CD4-positive, alpha-beta T cell treated with Interleukin-2 at 100 ng/mL for 4 hours (primary cell): ENCODE measurements around the gene LPCAT2.

ENCODE experiments used
- DNase-seq: peaks from one replicate; pipeline ENCODE4 v3.0.0-alpha.2; 2020; ENCODE audit warnings: low spot score

The LPCAT2 gene, protein sequence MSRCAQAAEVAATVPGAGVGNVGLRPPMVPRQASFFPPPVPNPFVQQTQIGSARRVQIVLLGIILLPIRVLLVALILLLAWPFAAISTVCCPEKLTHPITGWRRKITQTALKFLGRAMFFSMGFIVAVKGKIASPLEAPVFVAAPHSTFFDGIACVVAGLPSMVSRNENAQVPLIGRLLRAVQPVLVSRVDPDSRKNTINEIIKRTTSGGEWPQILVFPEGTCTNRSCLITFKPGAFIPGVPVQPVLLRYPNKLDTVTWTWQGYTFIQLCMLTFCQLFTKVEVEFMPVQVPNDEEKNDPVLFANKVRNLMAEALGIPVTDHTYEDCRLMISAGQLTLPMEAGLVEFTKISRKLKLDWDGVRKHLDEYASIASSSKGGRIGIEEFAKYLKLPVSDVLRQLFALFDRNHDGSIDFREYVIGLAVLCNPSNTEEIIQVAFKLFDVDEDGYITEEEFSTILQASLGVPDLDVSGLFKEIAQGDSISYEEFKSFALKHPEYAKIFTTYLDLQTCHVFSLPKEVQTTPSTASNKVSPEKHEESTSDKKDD

DNA sequence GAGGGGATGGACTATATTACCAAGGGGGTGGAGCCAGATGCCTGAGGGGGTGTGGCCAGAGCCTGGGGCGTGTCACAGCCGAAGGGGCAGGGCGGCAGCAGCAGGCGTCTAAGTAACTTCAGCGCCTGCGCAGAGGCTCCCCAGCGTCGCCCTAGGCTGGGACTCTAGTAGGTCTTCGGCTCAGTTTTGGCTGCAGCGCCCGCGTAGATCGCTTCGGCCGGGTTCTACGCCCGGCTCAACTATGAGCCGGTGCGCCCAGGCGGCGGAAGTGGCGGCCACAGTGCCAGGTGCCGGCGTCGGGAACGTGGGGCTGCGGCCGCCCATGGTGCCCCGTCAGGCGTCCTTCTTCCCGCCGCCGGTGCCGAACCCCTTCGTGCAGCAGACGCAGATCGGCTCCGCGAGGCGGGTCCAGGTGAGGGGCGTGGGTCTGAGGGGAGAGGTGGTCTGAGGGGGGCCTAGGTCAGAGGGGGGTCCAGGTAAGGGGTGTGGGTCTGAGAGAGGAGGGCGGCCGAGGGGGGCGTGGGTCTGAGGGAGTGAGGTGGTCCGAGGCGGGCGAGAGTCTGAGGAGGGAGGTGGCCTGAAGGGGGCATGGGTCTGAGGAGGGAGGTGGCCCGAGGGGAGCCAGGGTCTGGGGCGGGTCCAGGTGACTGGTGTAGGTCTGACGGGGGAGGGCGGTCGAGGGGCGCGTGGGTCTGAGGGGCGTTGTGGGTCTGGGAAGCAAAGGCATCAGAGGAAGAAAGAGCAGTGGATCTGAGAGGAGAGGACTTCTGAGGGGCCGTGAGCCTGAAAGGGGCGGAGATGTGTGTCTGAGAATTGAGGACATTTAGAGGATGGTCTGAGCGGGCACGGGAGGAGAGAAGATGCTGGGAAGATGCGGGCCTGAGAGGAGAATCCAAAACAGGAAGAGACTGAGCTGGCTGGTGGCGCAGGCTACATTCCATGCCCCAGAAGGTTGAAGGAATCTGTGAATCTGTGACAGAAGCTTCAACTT, at the start of gene LPCAT2:
TSS of gene LPCAT2 (plus strand) at position 132 of the 991 bp plus-strand sequence. CDS start at position 242, 110 bp downstream.
- peak; percentile 10 for DNase-seq

DNA sequence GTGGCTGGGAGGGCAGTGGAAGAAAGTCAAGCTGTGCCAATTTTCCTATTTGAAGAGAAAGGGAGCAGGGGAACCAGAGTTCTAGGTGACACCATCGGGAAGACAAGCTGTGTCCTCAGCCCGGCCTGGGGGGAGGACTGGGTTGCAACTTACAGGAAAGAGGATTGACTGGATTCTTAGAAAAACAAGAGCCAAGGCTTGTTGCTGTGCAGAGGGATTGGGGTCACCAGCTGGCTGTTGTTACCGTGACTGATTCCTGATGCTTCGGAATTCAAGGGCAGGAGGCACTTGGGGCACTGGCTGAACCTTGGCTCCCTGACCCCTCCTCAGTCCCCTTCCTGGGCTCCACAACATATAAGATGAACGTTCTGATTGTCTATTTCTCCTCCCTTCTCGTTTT, 46.6 kb upstream of the LPCAT2 start:
- DNase-seq: no peak

DNA sequence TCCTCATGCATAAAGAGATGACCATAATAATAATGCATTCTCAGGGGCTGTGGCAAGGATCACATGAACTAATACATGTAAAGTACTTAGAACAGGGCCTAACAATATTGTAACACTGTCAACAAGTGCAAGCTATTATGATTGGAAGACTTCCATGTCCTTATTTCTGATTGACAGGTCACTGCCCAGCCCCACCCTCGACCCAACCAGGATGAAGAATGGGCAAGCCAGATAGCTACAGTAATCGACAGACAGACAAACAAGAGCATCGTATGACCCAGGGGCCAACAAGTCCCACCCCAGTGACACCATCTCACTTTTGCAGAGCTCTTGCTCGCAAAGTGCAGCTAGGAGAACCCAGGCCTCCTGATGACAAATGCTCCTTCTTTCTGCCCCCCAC, 44.5 kb upstream of the LPCAT2 start:
- DNase-seq: no peak

DNA sequence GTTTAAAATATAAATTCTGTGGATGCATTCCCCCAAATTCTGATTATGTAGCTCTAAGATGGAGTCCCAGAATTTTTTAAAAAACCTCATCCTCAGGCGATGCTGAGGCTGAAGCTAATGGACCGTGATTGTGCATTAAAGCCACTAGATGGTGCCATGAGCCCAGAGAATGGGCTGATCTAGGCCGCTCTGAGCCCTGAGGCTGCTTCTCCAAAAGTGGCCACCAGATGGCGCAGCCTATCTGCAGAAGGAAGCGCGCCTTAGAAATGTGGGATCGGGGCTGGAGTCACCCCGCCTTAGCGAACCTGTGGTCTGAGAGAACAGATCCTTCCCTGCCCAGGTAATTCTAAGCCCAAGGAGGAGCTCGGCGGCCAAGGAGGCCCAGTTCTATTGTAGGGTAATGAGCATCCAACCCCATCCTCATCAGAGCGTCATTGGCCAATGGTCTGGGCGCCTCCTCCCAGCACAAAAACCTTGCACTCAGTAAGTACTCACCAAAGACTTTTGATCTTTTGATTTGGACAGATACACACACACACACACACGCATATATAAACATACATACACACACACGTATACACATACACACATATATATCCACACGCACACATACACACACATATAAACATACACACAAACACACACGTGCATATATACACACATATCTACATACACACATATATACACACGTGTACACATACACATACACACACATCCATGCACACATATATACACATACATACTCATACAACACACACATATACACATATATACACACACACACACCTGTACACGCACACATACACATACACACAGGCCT, 43.6 kb upstream of the LPCAT2 start:
- DNase-seq: peak; percentile 81

DNA sequence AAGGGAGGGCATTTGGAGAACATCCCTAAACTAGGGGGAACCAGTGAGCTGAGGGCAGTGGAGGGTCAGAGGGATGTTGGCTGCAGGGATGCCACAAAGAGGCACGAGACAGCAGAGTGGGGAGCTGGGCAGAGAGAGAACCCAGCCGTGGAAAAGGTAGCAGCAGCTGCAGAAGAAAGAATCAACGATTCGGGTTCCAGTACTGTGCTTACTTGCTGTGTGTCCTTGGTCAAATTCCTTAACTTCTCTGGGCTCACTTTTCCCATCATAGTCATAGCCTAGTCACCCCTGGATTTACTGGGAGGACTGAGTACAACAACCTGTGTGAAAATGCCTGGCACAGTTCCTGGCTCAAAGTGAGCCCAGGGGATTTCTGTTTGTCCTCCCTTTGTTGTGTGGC, 42.7 kb upstream of the LPCAT2 start:
- no peak for DNase-seq

DNA sequence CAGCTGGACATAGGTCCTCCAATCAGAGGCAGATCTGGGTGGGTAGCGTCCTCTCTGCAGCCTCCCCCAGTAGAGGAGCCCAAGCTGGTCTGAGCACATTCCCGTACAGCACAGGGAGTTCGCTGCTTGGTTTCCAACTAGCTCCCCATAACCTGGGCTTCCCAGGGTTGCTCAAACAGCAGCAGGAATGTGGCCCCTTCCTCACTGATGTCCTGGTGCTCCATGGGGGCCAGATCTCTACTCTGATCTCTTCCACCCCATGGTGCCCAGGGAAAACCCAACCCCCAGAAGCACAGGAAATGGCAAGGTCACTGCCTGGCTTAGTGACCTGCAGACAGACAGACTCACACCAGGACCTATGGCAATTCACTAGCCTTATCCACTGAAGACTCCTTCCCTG, 41.0 kb upstream of the LPCAT2 start:
- no peak for DNase-seq

DNA sequence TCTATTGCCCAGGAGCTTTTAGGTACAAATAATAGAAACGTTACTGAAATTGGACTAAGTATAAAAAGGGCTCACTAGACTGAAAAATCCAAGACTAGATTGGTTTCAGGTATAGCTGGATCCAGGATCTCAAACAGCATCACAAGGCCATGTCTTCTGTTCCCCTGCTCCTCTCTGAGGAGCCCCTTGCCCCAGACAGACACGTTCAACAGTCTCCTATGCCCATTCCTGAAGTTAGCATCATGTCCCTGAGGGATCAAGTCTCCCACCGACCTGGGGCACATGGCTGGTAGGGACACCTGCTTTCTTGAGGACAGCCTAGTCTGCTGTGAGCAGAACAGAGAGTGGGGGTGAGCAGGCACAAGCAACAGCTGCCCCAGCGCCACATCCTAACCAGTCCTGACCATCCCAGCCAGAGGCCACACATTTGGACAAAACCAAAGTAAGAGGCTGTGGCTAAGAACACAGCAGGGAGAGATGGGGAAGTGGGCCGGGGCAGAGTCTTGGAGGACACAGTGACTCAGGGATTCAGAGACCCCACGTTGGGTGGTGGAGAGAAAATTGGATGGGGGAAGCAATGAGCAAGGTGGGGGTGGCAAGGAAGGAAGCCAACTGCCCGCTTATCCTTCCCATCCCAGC, 40.4 kb upstream of the LPCAT2 start:
- DNase-seq: no peak

DNA sequence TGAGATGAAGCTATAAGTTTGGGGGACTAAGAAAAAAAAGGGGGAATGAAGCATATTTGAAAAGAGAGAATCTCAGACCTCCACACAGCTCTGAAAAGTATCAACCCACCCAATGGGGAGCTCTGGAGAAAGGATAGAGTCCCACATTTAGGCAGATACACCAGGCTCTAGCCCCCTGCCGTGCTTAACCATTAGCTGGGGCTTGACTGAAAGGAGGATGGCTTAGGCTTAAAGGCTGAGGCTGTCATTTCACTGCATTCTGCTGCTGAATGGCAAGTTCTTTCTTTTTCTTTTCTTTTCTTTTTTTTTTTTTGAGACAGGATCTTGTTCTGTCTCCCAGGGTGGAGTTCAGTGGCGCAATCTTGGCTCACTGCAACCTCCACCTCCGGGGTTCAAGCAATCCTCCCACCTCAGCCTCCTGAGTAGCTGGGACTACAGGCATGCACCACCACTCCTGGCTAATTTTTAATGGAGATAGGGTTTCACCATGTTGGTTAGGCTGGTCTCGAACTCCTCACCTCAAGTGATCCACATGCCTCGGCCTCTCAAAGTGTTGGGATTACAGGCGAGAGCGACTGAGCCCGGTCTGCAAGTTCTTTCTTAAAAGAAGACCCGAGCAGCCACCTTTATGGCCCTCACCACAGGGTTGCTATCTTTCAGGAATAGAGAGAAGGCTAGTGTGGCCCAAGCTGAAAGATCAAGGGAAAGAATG, 38.9 kb upstream of the LPCAT2 start:
- no peak for DNase-seq

DNA sequence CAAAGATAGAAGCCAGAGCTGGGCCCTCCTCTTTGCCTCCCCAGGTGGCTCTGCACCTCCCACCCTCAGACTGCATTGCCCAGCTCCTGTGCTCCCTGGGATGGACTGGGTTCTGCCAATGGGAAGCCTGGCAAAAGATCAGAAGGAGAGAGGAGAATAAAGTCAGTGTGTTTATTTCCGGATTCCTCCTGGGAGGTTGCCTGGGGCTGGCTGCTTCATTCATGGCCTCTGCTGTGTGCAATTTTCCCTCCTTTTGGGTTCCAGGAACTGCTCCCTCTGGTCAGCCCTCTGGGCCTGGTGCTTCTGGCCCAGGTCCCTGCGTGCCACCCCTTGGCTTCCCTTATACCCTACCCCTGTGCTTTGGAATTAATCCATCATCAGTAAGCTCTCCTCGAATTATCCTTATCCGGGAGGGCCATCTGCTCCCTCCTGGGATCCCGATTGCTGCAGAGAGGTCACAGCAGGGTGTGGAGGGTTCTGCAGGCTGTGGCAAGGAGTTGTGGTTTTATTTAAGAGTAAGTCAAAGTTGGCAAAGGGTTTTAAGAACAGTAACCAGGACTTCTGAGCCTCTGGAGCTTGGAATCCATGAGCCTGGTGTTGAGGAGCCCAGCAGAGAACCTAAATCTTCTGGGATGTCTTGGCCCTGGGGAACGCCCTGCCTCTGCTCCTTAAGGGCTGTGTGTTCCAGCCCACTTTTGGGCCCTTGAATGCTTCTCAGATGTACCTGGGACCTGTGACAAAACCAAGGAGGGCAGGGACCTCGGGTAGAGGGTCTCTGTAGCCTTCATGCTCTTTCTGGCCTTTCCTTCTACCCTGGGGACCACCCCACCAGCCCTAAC, 38.1 kb upstream of the LPCAT2 start:
- DNase-seq: no peak

DNA sequence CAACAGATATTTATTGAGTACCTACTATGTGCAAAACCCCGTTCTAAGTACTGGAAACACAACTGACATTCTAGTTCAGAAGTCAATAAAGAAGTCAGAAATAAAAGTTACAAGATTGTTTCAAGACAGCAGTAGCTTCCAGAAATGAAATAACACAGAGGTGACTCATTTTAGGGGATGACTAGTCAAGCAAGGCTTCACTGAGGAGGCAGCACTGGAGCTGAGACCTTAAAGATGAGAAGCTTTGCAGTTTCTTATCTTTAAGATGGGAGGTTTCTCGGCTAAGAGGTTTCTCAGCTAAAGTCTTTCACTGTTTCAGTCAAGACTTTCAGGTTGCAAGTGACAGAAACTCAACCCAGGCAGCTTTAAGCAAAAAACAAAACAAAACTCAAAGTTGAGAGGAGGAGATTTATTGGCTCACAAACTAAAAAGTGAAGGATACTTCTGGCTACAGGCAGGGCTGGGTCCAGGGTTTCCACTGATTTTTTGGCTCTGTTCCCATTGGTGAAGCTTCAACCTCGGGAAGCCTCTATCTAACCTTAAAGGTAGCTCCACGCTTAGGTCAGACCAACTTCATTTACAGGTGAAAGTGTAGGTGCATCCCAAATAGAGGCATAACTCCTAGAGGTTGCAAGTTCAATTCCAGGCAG, 37.3 kb upstream of the LPCAT2 start:
- no peak for DNase-seq

DNA sequence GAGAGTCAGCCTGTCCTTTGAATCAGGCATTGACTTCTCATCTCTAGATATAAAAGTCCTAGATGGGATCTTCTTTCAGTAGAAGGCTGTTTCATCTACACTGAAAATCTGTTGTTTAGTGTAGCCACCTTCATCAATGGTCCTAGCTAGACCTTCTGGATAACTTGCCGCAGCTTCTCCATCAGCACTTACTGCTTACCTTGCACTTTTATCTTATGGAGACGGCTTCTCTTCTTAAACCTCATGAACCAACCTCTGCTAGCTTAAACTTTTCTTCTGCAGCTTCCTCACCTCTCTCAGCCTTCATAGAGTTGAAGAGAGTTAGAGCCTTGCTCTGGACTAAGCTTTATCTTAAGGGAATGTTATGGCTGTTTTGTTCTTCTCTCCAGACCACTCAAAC, 35.3 kb upstream of the LPCAT2 start:
- DNase-seq: no peak

DNA sequence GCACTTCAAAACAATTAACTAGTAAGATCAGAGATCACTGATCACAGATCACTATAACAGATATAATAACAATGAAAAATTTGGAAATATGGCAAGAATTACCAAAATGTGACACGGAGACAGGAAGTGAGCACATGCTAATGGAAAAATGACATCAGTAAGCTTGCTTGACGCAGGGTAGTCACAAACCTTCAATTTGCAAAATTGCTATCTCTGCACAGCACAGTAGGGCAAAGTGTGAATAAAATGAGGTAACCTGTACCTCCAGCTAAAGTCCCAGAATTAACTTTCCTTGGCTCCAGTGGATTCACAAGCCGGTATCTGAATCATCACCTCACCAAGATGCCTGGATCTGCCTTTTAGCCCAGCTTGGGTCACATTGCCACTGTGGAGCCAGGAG, 34.1 kb upstream of the LPCAT2 start:
- no peak for DNase-seq

DNA sequence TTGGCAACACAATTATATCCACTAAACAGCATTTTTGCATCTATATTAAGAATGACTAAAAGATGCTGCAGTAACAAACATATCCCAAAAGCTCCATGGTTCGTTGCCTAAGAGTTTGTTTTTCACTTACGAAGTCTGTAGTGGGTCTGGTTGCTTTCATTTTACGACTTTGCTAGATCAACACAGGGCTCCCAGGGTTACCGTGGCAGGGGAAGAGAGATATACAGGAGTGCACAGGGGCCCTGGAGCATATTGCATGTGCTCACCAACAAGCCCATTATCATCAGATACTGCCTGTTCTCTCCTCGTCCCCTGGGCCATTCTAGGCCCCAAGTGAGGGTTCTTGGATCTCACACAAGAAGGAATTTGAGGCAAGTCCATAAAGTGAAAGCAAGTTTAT, 33.0 kb upstream of the LPCAT2 start:
- DNase-seq: no peak

DNA sequence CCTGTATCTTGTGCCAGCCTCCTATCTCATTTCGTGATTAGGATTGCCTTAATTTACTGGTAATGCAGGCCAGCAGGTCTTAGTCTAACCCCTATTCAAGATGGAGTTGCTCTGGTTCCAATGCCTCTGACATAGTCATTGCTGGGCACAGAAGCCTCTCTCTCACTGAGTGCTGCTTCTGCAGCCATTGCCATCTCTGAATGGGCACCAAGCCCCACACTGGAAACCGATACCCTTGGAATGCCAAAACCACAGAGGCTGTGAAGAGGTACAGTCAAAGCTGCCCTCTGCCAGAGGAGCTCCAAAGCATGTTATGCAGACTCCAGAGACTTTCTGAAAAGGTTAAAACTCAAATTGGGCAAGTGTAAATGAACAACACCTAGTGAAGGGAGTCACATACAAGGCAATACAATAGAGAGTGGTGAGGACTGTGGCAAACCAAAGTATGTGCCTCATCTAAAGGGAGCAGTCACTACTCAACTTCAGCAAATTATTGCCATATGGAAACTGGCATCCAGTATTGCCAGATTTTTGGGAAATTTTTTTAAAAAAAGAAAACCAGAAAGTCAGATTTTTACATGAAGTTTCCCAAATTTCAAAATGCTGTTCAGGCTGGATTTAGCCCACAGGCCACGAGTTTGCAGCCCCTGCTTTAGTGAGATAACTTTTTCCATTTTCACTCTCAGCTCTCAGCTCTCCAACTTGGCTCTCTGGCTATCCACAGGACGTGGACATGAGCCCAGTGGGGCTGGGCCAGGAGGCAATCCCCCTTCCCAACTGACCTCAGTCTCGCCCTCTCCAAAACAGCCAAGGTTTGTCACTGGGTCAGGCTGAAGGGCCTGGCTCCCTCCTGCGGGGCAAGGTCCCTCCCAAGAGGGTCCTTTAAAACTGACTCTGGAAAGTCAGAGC, 32.0 kb upstream of the LPCAT2 start:
- no peak for DNase-seq

DNA sequence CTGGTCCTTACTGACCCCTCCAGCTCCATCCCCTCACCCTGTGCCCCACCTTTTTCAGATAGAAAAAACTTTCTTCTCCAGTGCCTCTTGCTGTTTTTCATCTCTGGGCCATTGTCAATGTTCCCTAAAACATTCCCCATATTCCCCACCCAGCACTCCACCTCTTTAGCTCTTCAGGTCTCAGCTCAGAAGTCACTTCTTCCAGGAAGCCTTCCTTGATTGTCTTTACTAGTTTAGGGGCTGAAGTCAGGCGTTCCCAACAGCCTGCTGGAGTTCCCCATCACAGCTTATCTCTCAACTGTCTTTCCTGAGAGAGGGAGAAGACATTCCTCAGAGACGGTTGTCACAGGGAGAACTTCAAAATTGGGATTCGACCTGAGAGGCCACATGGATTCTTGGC, 31.1 kb upstream of the LPCAT2 start:
- no peak for DNase-seq

DNA sequence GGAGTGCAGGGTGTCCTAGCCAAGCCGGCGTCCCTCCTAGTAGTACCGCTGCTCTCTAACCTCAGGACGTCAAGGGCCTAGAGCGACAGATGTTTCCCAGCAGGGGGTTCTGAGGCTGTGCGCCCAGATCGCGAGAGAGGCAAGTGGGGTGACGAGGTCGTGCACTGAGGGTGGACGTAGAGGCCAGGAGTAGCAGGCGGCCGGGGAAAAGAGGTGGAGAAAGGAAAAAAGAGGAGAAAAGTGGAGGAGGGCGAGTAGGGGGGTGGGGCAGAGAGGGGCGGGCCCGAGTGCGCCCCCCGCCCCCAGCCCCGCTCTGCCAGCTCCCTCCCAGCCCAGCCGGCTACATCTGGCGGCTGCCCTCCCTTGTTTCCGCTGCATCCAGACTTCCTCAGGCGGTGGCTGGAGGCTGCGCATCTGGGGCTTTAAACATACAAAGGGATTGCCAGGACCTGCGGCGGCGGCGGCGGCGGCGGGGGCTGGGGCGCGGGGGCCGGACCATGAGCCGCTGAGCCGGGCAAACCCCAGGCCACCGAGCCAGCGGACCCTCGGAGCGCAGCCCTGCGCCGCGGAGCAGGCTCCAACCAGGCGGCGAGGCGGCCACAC, 29.9 kb upstream of the LPCAT2 start, which contains the start of gene MMP2:
TSS of gene MMP2 (plus strand) at position 372 of the 603 bp plus-strand sequence. CDS start 282 bp downstream, outside the sequence.
- no peak for DNase-seq

DNA sequence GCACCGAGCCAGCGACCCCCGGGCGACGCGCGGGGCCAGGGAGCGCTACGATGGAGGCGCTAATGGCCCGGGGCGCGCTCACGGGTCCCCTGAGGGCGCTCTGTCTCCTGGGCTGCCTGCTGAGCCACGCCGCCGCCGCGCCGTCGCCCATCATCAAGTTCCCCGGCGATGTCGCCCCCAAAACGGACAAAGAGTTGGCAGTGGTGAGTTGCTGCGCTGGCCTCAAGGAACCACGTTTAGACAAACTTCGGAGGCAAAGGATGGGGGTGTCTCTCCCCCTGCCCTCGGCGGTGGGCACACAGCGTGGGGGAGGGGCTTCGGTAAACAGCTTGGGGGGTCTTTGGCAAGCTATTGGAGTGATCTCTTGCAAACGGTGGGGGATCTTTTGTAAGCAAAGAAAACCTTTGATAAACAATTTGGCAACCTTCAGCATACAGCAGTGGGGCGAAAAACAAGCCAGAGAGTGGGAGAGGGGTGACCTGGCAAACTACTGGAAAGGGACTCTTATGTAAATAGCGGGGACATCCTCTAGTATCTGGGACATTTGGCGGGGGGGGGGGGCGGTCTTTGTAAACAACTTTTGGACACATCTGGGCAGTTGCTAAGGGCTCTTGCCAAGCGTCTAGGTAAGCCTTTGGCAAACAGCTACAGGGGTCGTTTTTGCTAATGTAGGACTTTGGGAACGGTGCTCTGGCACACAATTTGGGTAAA, 29.3 kb upstream of the LPCAT2 start:
- no peak for DNase-seq
